Effector CD4-positive, alpha-beta T cell (primary cell): ENCODE measurements around the gene DPEP1.
"Not testable (repeated sequence)": the region's sequence is repeated elsewhere in the genome, so short reads cannot be mapped to it uniquely, and the experiment has no call there.

Experiments used
- DNase-seq: peaks from one replicate; pipeline ENCODE4 v3.0.0-alpha.2; 2020

Gene DPEP1

GRCh38 chr16:89621136-89621697, 7.8 kb downstream of the DPEP1 start:
- DNase-seq = no peak

- DNase-seq = no peak
Measured at GRCh38 chr16:89621698-89622409, 8.4 kb downstream of the DPEP1 start.

GRCh38 chr16:89623511-89624261, 10.2 kb downstream of the DPEP1 start:
- DNase-seq = no peak

GRCh38 chr16:89624777-89625761, 11.6 kb downstream of the DPEP1 start:
- DNase-seq = no peak

- DNase-seq = no peak
Measured at GRCh38 chr16:89629827-89630610, 16.6 kb downstream of the DPEP1 start.

GRCh38 chr16:89633064-89633631, 19.7 kb downstream of the DPEP1 start:
- DNase-seq = no peak

GRCh38 chr16:89634463-89635385, 21.3 kb downstream of the DPEP1 start:
- not testable (repeated sequence) for DNase-seq

- DNase-seq = no peak
Measured at GRCh38 chr16:89636663-89637062, 23.2 kb downstream of the DPEP1 start.

GRCh38 chr16:89637379-89637778, 23.9 kb downstream of the DPEP1 start:
- no peak for DNase-seq

GRCh38 chr16:89638455-89638854, 25.0 kb downstream of the DPEP1 start:
- DNase-seq = no peak

GRCh38 chr16:89639385-89639784, 25.9 kb downstream of the DPEP1 start:
- no peak for DNase-seq

- no peak for DNase-seq
Measured at GRCh38 chr16:89641458-89642119, 28.1 kb downstream of the DPEP1 start.

- DNase-seq = no peak
Measured at GRCh38 chr16:89642574-89642973, 29.1 kb downstream of the DPEP1 start.

GRCh38 chr16:89643769-89644300, 30.4 kb downstream of the DPEP1 start:
- no peak for DNase-seq

GRCh38 chr16:89645122-89645521, 31.7 kb downstream of the DPEP1 start:
- DNase-seq = no peak

- DNase-seq = no peak
Measured at GRCh38 chr16:89646270-89646669, 32.8 kb downstream of the DPEP1 start.

GRCh38 chr16:89646906-89647305, 33.5 kb downstream of the DPEP1 start:
- DNase-seq = no peak

GRCh38 chr16:89651584-89651983, 38.1 kb downstream of the DPEP1 start:
- DNase-seq = no peak

GRCh38 chr16:89653656-89654295, 40.3 kb downstream of the DPEP1 start:
- DNase-seq = no peak
